Kidney (tissue), 14 donors: Measurements from ENCODE around the gene FIG4. TPM values are rescaled to one million over a fixed set of nuclear protein-coding genes. Genes with fewer than 3 reads are reported as not detected.
"Not testable (repeated sequence)": the region's sequence is repeated elsewhere in the genome, so short reads cannot be mapped to it uniquely, and the experiment has no call there.

ENCODE experiments used
- DNase-seq, 5 donors: peaks; one replicate each; pipeline ENCODE4 v3.0.0-alpha.2; 2013 to 2020
- FAIRE-seq: peaks from 2 replicates; lab custom pipeline; 2012; peaks lifted over from hg19 to GRCh38; lab: Jason Lieb, UNC
- H3K27ac ChIP-seq, 2 donors: one replicate each; pipeline ENCODE4 v1.7.0; 2013; ENCODE audit warnings: low read depth in 2 of 2, low read length in 2 of 2, inconsistent platforms in 1 of 2
- H3K27me3 ChIP-seq: one replicate; pipeline ENCODE4 v1.7.1; 2013; ENCODE audit warnings: low read length, inconsistent platforms; ENCODE audit not compliant: control insufficient read depth, insufficient read depth
- H3K36me3 ChIP-seq, 3 donors: one replicate each; pipeline versions ENCODE4 v1.7.0 to v1.7.1; 2013; ENCODE audit warnings: low read length in 3 of 3, control low read depth in 1 of 3, inconsistent platforms in 1 of 3; ENCODE audit not compliant: insufficient read depth in 3 of 3, control insufficient read depth in 2 of 3
- H3K4me1 ChIP-seq, 3 donors: one replicate each; pipeline versions ENCODE4 v1.7.0 to v1.7.1; 2013; ENCODE audit warnings: low read length in 3 of 3, inconsistent platforms in 1 of 3, low read depth in 1 of 3; ENCODE audit not compliant: control insufficient read depth in 2 of 3, insufficient read depth in 2 of 3
- H3K4me3 ChIP-seq, 3 donors: one replicate each; pipeline versions ENCODE4 v1.7.0 to v1.8.1; 2013; ENCODE audit warnings: low read length in 3 of 3, control low read depth in 1 of 3, inconsistent platforms in 1 of 3
- H3K9ac ChIP-seq, 3 donors: one replicate each; pipeline versions ENCODE4 v1.7.0 to v1.7.1; 2013; ENCODE audit warnings: low read length in 3 of 3, control low read depth in 1 of 3, inconsistent platforms in 1 of 3
- H3K9me3 ChIP-seq, 3 donors: one replicate each; pipeline versions ENCODE4 v1.7.0 to v1.7.1; 2013; ENCODE audit warnings: low read length in 3 of 3, control low read depth in 1 of 3, inconsistent platforms in 1 of 3; ENCODE audit not compliant: control insufficient read depth in 2 of 3, insufficient read depth in 1 of 3
- CTCF ChIP-seq: IDR thresholded peaks from 3 replicates; pipeline ENCODE4 v1.5.1; 2012; ENCODE audit warnings: mild to moderate bottlenecking, moderate library complexity, borderline replicate concordance; ENCODE audit not compliant: insufficient read depth; ENCODE audit errors: extremely low read depth
- intact Hi-C: fragments of 100-400 bp; cut with DNase I; formaldehyde crosslinking; loops from one replicate; pipeline ENCODE4 v1.11.1; 2022
- polyA plus RNA-seq: library from polyadenylated mRNA; stranded (reverse); fragments of 350-450 nt; fragmentation: Illumina TruSeq; extraction: RNeasy Lipid Tissue Mini Kit (QIAGEN cat#74804); gene quantifications from one replicate; pipeline ENCODE4 v1.2.3, GENCODE V29; 2014; ENCODE audit warnings: low read depth, low replicate concordance; ENCODE audit not compliant: insufficient read depth
- total RNA-seq: library from RNA; stranded (reverse); fragmentation: NEBNext Ultra II Directional; extraction: Animal tissue kit (Norgen Biotek cat#: 25700); gene quantifications from one replicate; pipeline ENCODE4 v1.2.1, GENCODE V29; 2021
- donor health status: control.
- donor health status: control.
- donor health status: control.
- donor health status: control.
- donor health status: control.
- donor health status: DM: yes; HTN: yes; CAD: no.
- donor health status: Normal renal cell carcinoma (clear cell type).

FIG4 gene
- total and polyA plus RNA-seq, 2 donors from 2014 or later: 13.1 to 17.8 TPM

GRCh38 chr6:109738667-109739066 is 47.6 kb downstream of the FIG4 start:
- no peak for FAIRE-seq
- no peak overlapping the region for H3K27ac ChIP-seq
- intact Hi-C loops: no loop called here
- H3K27me3 ChIP-seq: no peaks in the 10 kb centered on the region
- TF ChIP-seq CTCF: no peak
- H3K4me1 ChIP-seq: no peaks in the 10 kb centered on the region
- no peak overlapping the region for H3K9ac ChIP-seq
- DNase-seq: no peak
- no peak overlapping the region for H3K4me3 ChIP-seq
- no peaks in the 10 kb centered on the region for H3K9me3 ChIP-seq
- H3K36me3 ChIP-seq: peaks cover 0 to 2% (median 0%) of the 10 kb centered on the region in 3 donors

- H3K36me3 ChIP-seq: peaks cover 0 to 2% (median 0%) of the 10 kb centered on the region in 3 donors
- intact Hi-C loops: no loop called here
- no peak for FAIRE-seq
Measured at GRCh38 chr6:109739686-109740085, 48.6 kb downstream of the FIG4 start.

GRCh38 chr6:109740787-109741186 is 49.7 kb downstream of the FIG4 start:
- H3K4me3 ChIP-seq: no peak overlapping the region
- H3K27me3 ChIP-seq: no peaks in the 10 kb centered on the region
- H3K9me3 ChIP-seq: no peaks in the 10 kb centered on the region
- intact Hi-C loops: no loop called here
- no peak overlapping the region for H3K27ac ChIP-seq
- H3K9ac ChIP-seq: no peak overlapping the region
- no peaks in the 10 kb centered on the region for H3K4me1 ChIP-seq
- TF ChIP-seq CTCF: no peak
- H3K36me3 ChIP-seq: peaks cover 0 to 1% (median 0%) of the 10 kb centered on the region in 3 donors
- no peak for FAIRE-seq
- no peak for DNase-seq

More at GRCh38 chr6:109739686-109740085, 48.6 kb downstream of the FIG4 start:
- no peak overlapping the region for H3K4me3 ChIP-seq
- no peak for TF ChIP-seq CTCF
- H3K9me3 ChIP-seq: no peaks in the 10 kb centered on the region
- no peak overlapping the region for H3K27ac ChIP-seq
- H3K4me1 ChIP-seq: no peaks in the 10 kb centered on the region
- DNase-seq: no peak
- H3K9ac ChIP-seq: no peak overlapping the region
- no peaks in the 10 kb centered on the region for H3K27me3 ChIP-seq

GRCh38 chr6:109743739-109744138 is 52.6 kb downstream of the FIG4 start:
- no peak overlapping the region for H3K9ac ChIP-seq
- no peak overlapping the region for H3K4me3 ChIP-seq
- intact Hi-C loops: no loop called here
- no peaks in the 10 kb centered on the region for H3K27me3 ChIP-seq
- H3K36me3 ChIP-seq: no peaks in the 10 kb centered on the region
- H3K27ac ChIP-seq: no peak overlapping the region
- TF ChIP-seq CTCF: no peak
- H3K4me1 ChIP-seq: no peaks in the 10 kb centered on the region
- H3K9me3 ChIP-seq: no peaks in the 10 kb centered on the region
- FAIRE-seq (no peak), DNase-seq (no peak)

GRCh38 chr6:109744779-109745178 is 53.7 kb downstream of the FIG4 start:
- FAIRE-seq, H3K4me1 ChIP-seq, H3K9me3 ChIP-seq, H3K27ac ChIP-seq, H3K9ac ChIP-seq, H3K27me3 ChIP-seq, H3K36me3 ChIP-seq, intact Hi-C loops, DNase-seq, H3K4me3 ChIP-seq: not testable (repeated sequence)
